Femur (tissue), 1 donor: ENCODE results near the gene SLC49A3.
A peak's percentile ranks its signal among the peaks of the same experiment; 100 is the strongest.
"Not testable (repeated sequence)": the region's sequence is repeated elsewhere in the genome, so short reads cannot be mapped to it uniquely, and the experiment has no call there.

Experiments used
- DNase-seq: peaks from one replicate; pipeline ENCODE4 v3.0.0-alpha.2; 2017

Gene SLC49A3

GRCh38 chr4:700587-701264, 11.8 kb upstream of the SLC49A3 start:
- DNase-seq = no peak

DNA sequence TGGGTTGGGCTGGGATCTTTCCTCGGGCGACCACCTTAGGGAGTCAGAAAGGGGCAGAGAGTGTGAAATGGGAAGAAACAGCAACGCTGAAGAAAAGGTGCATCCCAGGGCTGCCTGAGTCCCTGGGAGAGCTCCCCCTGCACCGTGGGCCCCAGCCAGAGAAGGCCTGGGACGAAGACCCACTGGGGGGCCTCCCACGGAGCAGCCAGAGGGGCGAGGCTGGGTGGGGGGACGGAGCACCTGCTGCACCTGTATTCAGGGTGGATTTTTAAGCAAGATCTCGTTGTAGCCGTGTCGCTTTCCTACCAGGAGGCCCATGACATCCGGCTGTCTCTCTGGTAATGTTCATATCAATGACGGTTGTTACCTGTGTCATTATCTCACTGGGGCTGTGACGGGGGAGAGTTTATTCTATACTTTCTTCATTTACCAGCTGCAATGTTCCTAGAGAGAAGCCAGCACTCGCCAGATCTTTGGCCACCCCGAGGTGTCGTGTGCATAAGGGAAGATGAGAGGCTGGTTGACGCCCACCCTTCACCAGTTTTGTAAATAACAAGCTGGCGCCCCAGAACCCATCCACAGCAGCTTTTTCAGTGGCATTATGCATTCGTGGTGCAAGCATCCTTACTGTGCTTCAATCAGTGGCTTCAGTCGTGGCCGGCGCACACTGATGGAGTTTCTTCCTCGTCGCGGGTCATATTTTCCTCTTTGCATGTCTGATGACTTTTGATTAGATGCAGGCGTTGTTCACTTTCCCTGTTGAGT, 11.0 kb upstream of the SLC49A3 start:
- DNase-seq = no peak

DNA sequence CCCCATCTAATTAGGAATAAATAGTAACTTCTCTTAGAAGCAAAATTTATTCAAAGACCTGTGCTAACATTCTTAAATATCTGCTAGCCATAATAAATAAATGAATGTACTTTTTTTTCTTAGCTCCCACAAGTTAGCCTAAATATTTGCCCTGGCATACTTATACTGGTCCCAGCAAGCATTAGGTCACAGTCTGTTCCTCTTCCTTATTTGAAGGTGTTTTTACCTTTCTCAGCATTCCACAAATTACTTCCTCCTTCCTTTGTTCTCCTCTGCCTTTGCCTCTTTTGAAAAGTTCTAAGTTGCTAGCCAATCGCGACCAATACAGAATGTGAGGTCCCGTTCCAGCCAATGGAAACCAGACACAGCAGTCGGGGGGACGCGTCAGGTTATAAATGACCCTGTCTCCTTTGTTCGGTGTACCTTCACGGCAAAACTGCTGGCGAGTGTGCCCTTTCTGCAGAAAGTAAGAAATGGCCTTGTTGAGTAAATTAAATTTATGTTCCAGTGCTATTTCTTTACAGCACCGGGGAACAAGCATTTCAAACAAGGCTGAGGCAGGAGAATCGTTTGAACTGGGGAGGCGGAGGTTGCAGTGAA, 5.5 kb upstream of the SLC49A3 start:
- not testable (repeated sequence) for DNase-seq

DNA sequence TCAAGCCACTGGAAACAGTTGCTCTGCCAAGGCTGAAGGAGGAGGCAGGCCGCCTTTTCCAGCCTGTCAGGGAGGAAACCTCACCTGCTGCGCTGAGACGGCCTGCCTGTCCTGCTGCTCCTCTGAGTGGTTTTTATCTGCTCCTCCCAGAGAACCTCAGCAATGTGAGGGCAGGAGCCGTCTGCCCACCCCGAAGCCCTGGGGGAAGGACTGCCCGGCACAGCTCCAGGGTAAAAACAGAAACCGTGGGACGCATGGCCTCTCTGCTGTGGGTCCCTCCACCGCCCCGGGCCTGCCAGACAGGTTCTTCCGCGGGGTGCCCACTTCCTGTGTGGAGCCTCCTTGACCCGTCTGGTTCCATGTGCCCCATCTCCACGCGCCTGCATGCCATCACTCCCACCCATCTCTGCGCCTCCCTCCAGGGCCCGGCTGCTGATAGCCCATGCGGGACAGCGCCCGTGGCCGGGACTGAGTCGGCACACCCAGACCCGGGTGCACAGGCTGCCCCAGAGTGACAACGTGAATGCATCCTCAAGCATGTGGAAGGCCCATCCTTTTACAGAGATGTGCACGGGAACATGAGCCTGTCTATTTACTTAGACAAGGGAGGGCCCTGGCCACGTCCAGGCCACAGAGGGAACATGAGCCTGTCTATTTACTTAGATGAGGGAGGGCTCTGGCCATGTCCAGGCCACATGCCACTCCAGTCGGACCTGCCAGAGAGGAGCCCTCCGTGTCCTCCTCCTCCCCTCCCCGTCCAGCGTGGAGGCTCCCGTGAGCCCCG, 4.0 kb upstream of the SLC49A3 start:
- DNase-seq = no peak

- DNase-seq = no peak
These were observed 772 bp upstream of the SLC49A3 start for GRCh38 chr4:689723-690122.

- DNase-seq = no peak
These were observed 739 bp downstream of the SLC49A3 start for GRCh38 chr4:687971-688853.

GRCh38 chr4:687048-687970, 1.6 kb downstream of the SLC49A3 start:
- peak; percentile 70 for DNase-seq

DNA sequence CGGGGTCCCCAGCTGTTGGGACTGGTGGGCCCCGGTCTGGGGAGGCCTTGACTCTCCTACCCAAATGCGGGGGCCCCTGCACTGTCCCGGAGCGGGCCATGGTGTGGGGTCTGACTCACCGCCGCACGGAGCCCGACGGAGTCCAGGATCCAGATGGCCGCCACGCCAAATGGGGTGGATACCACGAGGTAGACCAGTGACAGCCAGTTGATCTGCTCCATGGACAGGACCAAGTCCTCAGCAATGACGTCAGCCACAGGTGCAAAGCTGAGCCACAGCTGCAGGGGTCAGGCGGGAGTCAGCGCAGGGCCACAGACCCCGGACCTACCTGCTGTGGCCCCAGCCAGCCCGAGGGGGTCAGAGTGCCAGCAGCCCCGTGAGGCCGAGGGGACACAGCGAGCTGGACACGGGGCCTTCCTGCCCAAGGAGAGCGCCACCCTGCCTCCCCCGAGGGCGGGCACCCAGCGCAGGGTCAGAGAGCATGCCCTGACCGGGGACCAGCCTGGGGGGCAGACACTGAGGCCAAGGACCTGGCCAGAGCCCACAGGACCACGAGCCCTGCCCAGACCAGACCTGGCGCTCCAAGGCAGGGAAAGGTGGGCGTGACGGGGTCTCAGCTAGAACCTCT, 2.4 kb downstream of the SLC49A3 start:
- DNase-seq = no peak

GRCh38 chr4:685679-686412, 3.1 kb downstream of the SLC49A3 start:
- DNase-seq = no peak

- DNase-seq = no peak
These were observed 4.2 kb downstream of the SLC49A3 start for GRCh38 chr4:684623-685327.

DNA sequence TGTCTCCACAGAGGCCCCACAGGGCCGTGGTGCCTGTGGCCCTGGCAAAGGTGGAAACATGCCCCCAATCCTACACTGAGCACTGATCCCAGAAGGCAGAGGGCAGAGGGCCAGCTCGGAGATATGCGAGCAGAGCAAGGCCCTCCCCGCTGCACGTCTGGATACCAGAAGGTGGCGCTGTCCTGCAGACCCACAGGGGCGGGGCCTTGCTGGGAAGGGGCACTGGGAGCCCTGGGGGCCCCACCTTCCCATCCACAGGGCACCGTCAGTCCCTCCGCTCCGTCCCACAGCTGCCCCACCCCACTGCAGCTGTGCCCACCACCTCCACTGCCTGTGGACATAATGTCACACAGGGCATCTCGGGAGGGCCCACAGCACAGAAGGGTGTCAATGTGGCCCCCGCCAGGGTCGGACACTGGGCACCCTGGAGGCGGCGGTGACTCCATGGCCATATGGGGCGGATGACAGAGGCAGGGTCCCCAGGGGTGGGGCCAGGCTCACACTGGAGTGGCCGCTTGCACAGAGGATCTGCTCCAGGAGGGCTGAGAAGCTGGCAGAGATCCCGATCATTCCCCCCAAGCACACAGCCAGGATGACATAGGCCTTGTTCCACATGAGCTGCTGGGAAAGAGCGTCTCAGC, 4.8 kb downstream of the SLC49A3 start:
- DNase-seq = peak; percentile 81

DNA sequence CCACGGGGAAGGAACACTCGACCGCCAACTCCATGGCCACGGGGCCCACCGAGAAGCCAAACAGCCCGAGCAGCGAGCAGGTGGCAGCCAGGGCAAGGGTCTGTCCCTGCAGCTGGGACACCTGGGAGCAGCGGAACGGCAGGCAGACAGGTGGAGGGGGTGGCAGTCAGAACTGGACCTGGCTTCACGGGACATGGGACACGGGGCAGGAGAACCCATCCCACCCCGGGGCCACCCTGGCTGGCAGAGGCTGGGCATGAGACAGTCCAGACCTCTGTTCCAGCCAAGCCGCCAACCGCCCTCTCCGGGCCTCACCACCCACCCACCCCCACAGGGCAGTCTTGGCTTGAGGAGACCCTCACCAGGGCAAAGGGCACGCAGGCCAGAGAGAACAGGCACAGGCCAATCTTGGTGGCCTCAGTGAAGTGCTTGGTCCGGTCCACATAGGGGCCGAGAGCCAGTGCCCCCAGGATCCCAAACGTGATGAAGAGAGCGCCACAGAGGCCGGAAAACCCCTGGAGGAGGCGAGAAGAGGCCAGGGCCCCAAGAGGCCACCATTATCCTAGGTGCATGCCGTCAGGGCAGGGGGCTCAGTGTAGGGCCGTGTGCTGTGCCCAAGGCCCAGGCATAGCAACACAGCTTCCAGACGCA, 5.6 kb downstream of the SLC49A3 start:
- no peak for DNase-seq

GRCh38 chr4:682490-683172, 6.3 kb downstream of the SLC49A3 start:
- DNase-seq = no peak

GRCh38 chr4:681736-682451, 7.1 kb downstream of the SLC49A3 start:
- no peak for DNase-seq

- peak; percentile 81 for DNase-seq
These were observed 7.9 kb downstream of the SLC49A3 start for GRCh38 chr4:680928-681645.

- no peak for DNase-seq
These were observed 8.4 kb downstream of the SLC49A3 start for GRCh38 chr4:680551-680927.
